Gastroesophageal sphincter (tissue), 3 donors: ENCODE results near the gene ARHGAP5.

ENCODE experiments used
- CTCF ChIP-seq, 4 experiments: fragments of 200-600 bp in 2 of 4; fragments of 450-650 bp in 2 of 4; sonication (generic) in 1 of 4; IDR thresholded peaks; one replicate each; pipeline ENCODE4 v1.5.1; 2017 to 2019; ENCODE audit warnings: antibody characterized with exemption in 4 of 4, mild to moderate bottlenecking in 2 of 4, moderate library complexity in 2 of 4
- EP300 ChIP-seq: sonication (generic); formaldehyde crosslinking; IDR thresholded peaks from one replicate; pipeline ENCODE4 v1.6.1; 2017; ENCODE audit warnings: antibody characterized with exemption, mild to moderate bottlenecking
- POLR2A ChIP-seq, 2 donors: fragments of 450-650 bp; IDR thresholded peaks; one replicate each; pipeline ENCODE4 v1.6.1; 2017; ENCODE audit warnings: antibody characterized with exemption in 2 of 2, mild to moderate bottlenecking in 2 of 2, moderate library complexity in 1 of 2
- POLR2AphosphoS5 ChIP-seq: sonication (generic); formaldehyde crosslinking; IDR thresholded peaks from one replicate; pipeline ENCODE4 v1.6.1; 2017; ENCODE audit warnings: antibody characterized with exemption

DNA sequence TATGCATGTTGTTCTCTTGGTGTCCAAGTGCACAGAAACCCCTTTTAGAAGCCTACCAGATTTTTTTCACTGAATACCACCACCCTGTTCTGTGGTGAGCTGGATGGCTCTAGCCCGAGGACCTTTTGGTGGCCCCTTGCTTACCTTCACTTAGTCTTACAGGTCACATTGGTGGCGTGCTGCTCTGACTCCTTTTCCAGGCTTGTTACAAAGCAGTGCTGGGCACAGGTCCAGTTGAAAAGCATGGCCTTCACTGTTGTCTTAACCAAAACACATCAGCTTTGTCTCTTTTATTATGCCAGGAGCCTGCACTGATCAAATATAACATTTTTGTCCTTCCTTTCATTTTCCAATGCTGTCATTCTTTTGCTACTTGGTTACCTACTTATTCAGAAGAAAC, 43.6 kb upstream of the ARHGAP5 start:
- TF ChIP-seq CTCF (IDR thresholded peaks at IDR 0.05) (no peak), POLR2A (IDR thresholded peaks at IDR 0.05) (no peak), POLR2AphosphoS5 (no peak), EP300 (no peak)
